Urinary bladder (tissue), 4 donors: Measurements from ENCODE around the gene LRRTM4. TPM values are rescaled to one million over a fixed set of nuclear protein-coding genes. Genes with fewer than 3 reads are reported as not detected.

Experiments
- DNase-seq: peaks from one replicate; pipeline ENCODE4 v3.0.0-alpha.2; 2015; ENCODE audit errors: extremely low spot score
- H3K27ac ChIP-seq: one replicate; pipeline ENCODE4 v1.5.1; 2013; ENCODE audit warnings: low read depth, mild to moderate bottlenecking, moderate library complexity
- H3K36me3 ChIP-seq: one replicate; pipeline ENCODE4 v1.6.1; 2013; ENCODE audit warnings: mild to moderate bottlenecking, moderate library complexity; ENCODE audit not compliant: insufficient read depth
- H3K4me1 ChIP-seq: one replicate; pipeline ENCODE4 v1.6.1; 2013; ENCODE audit warnings: mild to moderate bottlenecking, moderate library complexity; ENCODE audit not compliant: insufficient read depth
- H3K4me3 ChIP-seq: one replicate; pipeline ENCODE4 v1.5.1; 2013; ENCODE audit warnings: low read depth, low read length
- WGBS: extraction: QIAGEN DNeasy Blood & Tissue Kit; methylation state at CpG from one replicate; pipeline ENCODE4 v1.1.7; 2013; 5-methylcytosine and 5-hydroxymethylcytosine counted together
- polyA plus RNA-seq: library from polyadenylated mRNA; stranded (reverse); fragments of 200-250 nt; gene quantifications from one replicate; pipeline ENCODE4 v1.2.3, GENCODE V29; 2013
- total RNA-seq: library from RNA; depleted of rRNA; stranded (reverse); fragments of >200 nt; gene quantifications from one replicate; pipeline ENCODE4 v1.2.3, GENCODE V29; 2014
- donor health status: healthy with polysubstance abuse.
- donor health status: healthy.

The LRRTM4 gene
- total and polyA plus RNA-seq, 2 donors = 0.34 to 13.9 TPM

- DNase-seq = no peak
- Histone ChIP-seq H3K4me1 (no peaks in the 10 kb centered on the region), H3K4me3 (no peak overlapping the region), H3K27ac (no peak overlapping the region), H3K36me3 (no peaks in the 10 kb centered on the region)
- WGBS = 63% methylated on average over 3 of the region's 3 CpGs
Observed at GRCh38 chr2:76998704-76999103, 523.5 kb downstream of the LRRTM4 start.

GRCh38 chr2:76998152-76998551 is 524.0 kb downstream of the LRRTM4 start:
- no peak for DNase-seq
- Histone ChIP-seq H3K36me3 (no peaks in the 10 kb centered on the region), H3K4me1 (no peaks in the 10 kb centered on the region), H3K4me3 (no peak overlapping the region), H3K27ac (no peak overlapping the region)

- Histone ChIP-seq H3K36me3 (no peaks in the 10 kb centered on the region), H3K4me3 (no peak overlapping the region), H3K4me1 (no peaks in the 10 kb centered on the region), H3K27ac (no peak overlapping the region)
- WGBS = 86% methylated on average over 1 of the region's 1 CpG
- no peak for DNase-seq
Observed at GRCh38 chr2:76997296-76997695, 524.9 kb downstream of the LRRTM4 start.

DNA sequence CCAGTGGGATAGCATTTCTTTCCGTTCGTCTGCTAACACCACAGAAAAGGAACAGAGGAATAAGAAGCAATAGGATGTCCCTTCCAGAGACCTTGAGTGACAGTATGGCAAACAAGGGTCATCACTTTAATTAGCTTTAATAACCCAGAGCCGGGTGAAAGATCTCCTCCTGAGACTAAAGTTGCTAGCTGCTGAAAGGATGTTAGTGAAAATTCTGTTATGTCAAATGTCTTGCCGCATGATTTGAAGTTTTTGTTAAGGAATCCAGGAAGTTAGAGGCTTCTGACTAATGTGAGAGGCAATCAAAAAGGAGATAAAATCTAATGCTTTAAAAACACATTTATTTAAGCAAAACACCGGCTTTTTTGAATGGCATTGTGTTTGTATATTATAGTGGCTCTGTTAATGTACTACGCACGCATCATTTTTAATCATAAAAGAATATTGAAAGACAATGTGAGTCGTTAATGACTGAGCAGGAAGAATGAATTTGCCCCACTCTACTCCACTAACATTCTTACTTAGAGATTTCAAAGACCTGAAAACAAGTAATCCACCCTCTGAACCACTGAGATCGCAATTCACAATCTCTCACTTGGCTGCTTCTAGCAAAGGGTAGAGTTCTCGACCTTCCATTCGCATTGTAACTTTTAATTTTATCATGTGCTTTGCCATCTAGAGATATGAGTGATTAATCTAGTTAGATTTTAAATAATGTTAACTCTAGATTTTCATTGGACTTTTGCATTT is 536.6 kb downstream of the LRRTM4 start:
- WGBS = 47% methylated on average over 11 of the region's 11 CpGs
- Histone ChIP-seq H3K27ac (no peak overlapping the region), H3K36me3 (no peaks in the 10 kb centered on the region), H3K4me3 (no peak overlapping the region), H3K4me1 (no peaks in the 10 kb centered on the region)
- DNase-seq = no peak

DNA sequence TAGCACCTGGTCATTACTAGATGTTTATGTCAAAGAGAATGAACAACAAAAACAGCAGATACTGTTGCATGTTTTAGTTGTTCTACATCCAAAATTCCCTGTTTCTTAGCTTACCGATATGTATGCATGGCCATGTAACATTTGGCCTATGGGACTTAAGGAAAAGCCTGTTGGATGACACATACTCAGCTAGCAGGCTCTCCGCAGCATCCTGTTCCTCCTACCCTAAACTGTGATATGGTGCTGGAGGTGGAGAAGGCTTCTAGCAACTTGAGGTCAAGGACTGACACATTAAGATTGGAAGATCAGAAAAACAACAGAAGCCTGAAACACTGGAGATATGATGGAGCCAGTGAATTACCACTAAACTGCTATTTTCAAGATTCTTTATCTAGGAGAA is 537.8 kb downstream of the LRRTM4 start:
- Histone ChIP-seq H3K36me3 (no peaks in the 10 kb centered on the region), H3K4me3 (no peak overlapping the region), H3K27ac (no peak overlapping the region), H3K4me1 (no peaks in the 10 kb centered on the region)
- WGBS = 75% methylated on average over 2 of the region's 2 CpGs
- no peak for DNase-seq

- H3K27ac ChIP-seq = no peak overlapping the region
- DNase-seq = no peak
- H3K4me1 ChIP-seq = peaks cover 2% of the 10 kb centered on the region
- WGBS = 63% methylated on average over 3 of the region's 3 CpGs
- no peaks in the 10 kb centered on the region for H3K36me3 ChIP-seq
- no peak overlapping the region for H3K4me3 ChIP-seq
Observed at GRCh38 chr2:76980067-76980787, 541.9 kb downstream of the LRRTM4 start.

GRCh38 chr2:76977846-76978727 is 544.1 kb downstream of the LRRTM4 start:
- 60% methylated on average over 3 of the region's 3 CpGs for WGBS
- Histone ChIP-seq H3K4me1 (peaks cover 2% of the 10 kb centered on the region), H3K36me3 (no peaks in the 10 kb centered on the region), H3K27ac (no peak overlapping the region), H3K4me3 (no peak overlapping the region)
- peak; percentile 36 for DNase-seq

DNA sequence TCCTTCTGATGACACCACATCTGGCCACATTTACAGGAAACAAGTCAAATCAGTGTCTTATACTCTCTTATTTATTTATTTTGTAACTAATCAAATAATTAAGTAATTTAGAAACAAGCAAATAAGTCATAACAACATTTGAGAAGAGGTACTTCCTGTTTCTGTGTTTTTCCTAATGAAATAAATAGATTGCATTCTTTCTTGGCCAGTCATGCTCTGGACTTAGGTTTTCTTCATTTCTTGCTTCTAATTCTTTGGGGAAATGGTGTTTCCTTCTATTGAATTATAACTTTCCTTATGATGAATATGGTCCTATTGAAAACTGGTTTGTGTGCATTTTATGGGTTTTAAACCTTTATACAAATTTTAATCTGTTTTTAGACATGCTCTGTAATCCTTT is 546.4 kb downstream of the LRRTM4 start:
- Histone ChIP-seq H3K4me1 (peaks cover 2% of the 10 kb centered on the region), H3K36me3 (no peaks in the 10 kb centered on the region), H3K4me3 (no peak overlapping the region), H3K27ac (no peak overlapping the region)
- DNase-seq = no peak

- H3K4me1 ChIP-seq = peaks cover 2% of the 10 kb centered on the region
- no peak overlapping the region for H3K27ac ChIP-seq
- WGBS = 86% methylated on average over 4 of the region's 4 CpGs
- H3K4me3 ChIP-seq = no peak overlapping the region
- DNase-seq = no peak
- no peaks in the 10 kb centered on the region for H3K36me3 ChIP-seq
Observed at GRCh38 chr2:76973610-76974009, 548.6 kb downstream of the LRRTM4 start.

DNA sequence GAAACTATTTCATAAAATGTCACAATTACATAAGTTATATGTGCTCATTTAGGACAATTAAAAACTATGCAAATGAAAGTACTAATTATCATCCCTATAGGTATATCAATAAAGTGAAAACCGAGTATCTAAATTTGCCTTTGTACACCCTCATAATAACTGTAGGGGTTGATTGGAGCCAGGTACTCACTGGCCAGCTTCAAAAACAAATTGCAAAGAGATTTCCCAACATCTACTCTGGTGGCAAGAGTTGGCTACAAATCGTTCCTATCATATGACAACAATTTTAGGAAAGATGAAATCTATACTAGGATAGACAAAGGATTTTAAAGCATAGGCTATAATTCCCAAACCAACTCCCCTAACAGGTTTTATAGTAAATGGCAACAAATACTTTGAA is 556.4 kb downstream of the LRRTM4 start:
- Histone ChIP-seq H3K27ac (no peak overlapping the region), H3K36me3 (no peaks in the 10 kb centered on the region), H3K4me1 (no peaks in the 10 kb centered on the region), H3K4me3 (no peak overlapping the region)
- WGBS = 75% methylated on average over 2 of the region's 2 CpGs
- DNase-seq = no peak

GRCh38 chr2:76958749-76959148 is 563.4 kb downstream of the LRRTM4 start:
- DNase-seq = no peak
- H3K36me3 ChIP-seq = no peaks in the 10 kb centered on the region
- no peak overlapping the region for H3K27ac ChIP-seq
- no peak overlapping the region for H3K4me3 ChIP-seq
- WGBS = 15% methylated on average over 3 of the region's 3 CpGs
- no peaks in the 10 kb centered on the region for H3K4me1 ChIP-seq

DNA sequence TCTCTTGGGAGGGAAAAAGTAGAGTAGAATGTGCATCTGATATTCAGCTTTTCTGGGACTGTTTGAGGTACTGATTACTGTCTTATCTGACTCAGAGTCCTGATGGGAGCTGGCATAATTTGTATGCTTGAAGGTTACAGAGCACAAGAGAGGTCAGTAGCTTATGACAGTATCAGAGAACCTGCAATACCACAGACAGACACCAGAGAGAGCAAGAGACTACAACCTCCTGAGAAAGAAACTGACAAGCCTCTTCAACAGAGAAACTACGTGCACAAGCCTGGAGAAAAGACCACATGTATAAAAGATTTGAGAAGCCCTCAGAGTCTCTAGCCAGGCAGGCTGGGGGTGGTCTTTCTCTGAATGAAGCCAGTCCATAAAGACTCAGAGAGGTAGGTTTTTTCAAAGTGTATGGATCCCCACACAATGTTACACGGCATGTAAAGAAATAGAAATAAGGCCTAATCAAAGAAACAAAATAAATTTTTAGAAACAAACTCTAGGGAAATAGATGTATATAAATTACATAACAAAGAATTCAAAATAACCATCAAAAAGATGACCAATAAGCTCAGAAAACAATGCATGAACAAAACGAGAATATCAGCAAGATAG is 568.3 kb downstream of the LRRTM4 start:
- no peaks in the 10 kb centered on the region for H3K36me3 ChIP-seq
- DNase-seq = no peak
- no peak overlapping the region for H3K4me3 ChIP-seq
- H3K27ac ChIP-seq = no peak overlapping the region
- WGBS = 66% methylated on average over 3 of the region's 3 CpGs
- no peaks in the 10 kb centered on the region for H3K4me1 ChIP-seq

- Histone ChIP-seq H3K4me1 (no peaks in the 10 kb centered on the region), H3K4me3 (no peak overlapping the region), H3K27ac (no peak overlapping the region), H3K36me3 (peaks cover 2% of the 10 kb centered on the region)
- DNase-seq = no peak
- WGBS = 26% methylated on average over 2 of the region's 2 CpGs
Observed at GRCh38 chr2:76946631-76947145, 575.5 kb downstream of the LRRTM4 start.
